Stimulated activated CD8-positive, alpha-beta memory T cell treated with anti-CD3 and anti-CD28 coated beads, Interleukin-7, amount 100 ng/mL, for 4 hours (primary cell): ENCODE results near the gene SH3PXD2A.

ENCODE experiments used
- DNase-seq, 2 donors: peaks; one replicate each; pipeline ENCODE4 v3.0.0-alpha.2; 2020; ENCODE audit warnings: low read depth in 2 of 2

Gene SH3PXD2A

DNA sequence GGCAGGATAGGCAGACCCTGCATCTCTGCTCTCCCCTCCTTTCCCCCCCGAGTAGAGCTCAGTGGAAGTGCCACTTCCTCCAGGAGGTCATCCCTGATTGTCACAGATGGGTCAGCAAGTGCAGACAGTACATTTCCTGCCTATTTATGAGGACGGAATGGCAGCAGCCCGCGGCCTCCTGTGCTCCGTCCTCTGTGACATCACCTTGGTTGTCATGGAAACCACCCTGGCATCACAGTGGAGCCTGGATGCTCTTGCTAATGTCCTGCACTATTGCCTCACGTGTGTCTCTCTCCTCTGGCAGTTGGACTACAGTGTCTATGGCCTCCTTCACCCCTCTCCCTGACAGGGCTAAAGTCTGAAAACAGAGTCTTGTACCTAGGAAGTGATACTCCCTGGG lies 148.6 kb downstream of the SH3PXD2A start:
- no peak for DNase-seq

DNA sequence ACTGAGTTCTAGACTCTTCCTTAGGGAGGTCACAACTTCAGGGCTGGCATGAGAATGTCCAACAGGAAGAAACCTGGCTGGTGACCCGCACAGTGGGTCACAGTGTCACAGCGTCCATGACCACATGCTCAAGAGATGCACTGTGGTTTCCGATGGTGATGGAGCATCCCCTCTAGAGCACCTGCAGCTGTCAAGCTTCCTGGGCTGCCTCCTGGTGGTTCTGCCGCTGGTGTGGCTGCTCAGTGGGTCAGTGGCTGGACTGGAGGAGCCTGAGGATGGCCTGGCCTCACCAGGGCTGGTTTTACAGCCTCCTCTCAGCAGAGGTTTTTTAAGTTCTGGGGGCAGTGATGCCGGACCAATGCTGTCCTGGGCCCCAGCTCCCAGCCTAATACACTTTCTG lies 149.3 kb downstream of the SH3PXD2A start:
- DNase-seq, result no peak

DNA sequence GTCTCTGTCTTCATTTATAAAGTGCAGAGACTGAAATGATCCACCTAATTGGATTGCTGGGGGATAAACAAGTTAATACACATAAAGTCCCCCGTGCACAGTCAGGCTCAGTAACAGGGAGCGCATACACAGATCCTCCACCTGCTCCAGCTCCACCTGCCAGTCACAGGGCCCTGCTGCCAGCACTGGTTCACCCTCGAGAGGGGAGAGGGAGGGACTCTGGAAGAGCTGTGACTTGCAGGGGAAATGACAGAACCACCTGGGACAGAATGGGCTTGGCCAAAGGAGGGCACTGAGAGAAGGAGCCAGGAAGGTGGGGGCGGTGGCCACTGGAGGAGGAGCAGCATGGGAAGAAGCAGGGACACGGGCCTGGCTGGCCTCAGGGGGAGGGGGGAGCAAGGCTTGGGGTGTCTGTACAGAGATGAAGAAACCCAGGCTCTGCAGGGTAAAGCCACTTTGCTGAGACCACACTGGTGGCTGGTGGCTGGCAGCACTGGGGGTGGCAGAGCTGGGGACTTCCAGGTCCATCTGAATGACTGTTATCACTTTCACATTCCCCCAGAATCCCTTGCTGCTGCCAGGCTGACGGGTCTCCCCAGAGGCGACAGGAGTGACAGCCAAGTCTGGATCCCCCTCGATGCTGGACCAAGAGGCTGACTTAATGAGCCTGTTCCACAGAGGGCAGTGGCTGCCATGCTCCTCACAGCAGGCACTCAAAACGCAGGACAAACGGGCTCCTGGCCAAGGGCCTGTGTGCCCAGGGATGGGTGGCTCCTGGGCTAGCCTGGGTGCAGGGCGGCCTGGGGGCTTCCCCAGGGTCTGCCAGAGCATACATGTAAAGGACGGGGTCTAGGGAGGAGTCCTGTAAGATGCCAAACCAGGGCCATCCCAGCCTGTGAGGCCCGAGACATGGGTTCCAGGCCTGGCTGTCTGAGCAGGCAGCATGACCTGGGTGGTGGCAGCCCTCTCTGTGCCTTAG lies 151.1 kb downstream of the SH3PXD2A start:
- DNase-seq, result no peak

DNA sequence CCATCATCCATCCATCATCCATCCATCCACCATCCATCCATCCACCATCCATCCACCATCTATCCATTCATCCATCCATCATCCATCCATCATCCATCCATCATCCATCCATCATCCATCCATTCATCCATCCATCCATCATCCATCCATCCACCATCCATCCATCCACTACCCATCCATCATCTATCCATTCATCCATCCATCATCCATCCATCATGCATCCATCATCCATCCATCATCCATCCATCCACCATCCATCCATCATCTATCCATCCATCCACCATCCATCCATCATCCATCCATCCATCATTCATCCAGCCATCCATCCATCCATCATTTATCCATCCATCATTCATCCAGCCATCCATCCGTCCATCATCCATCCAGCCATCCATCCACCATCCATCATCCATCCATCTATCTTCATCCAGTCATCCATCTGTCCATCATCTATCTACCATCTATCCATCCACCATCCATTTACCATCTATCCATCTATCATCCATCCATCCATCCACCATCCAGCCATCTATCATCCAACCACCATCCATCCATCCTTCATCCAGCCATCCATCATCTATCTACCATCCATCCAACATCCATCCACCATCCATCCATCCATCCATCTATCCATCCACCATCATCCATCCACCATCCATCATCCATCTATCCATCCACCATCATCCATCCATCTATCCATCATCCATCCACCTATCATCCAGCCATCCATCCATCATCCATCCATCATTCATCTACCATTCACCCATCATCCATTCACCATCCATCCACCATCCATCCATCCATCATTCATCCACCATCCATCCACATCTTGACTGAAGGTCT lies 153.8 kb downstream of the SH3PXD2A start:
- no peak for DNase-seq

DNA sequence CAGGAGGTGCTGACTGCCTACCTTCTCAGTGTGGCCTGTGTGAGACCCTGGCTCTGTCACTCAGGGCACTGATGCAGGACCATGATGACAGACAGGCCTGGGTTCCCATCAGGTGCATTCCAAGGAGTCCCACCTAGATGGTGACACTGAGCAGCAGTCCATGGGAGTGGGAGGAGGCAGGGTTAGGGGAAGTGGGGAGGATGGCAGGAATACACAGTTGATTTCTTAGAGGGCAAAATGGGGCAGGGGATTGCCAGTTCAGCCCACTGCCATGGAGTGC lies 155.0 kb downstream of the SH3PXD2A start:
- DNase-seq, result no peak

DNA sequence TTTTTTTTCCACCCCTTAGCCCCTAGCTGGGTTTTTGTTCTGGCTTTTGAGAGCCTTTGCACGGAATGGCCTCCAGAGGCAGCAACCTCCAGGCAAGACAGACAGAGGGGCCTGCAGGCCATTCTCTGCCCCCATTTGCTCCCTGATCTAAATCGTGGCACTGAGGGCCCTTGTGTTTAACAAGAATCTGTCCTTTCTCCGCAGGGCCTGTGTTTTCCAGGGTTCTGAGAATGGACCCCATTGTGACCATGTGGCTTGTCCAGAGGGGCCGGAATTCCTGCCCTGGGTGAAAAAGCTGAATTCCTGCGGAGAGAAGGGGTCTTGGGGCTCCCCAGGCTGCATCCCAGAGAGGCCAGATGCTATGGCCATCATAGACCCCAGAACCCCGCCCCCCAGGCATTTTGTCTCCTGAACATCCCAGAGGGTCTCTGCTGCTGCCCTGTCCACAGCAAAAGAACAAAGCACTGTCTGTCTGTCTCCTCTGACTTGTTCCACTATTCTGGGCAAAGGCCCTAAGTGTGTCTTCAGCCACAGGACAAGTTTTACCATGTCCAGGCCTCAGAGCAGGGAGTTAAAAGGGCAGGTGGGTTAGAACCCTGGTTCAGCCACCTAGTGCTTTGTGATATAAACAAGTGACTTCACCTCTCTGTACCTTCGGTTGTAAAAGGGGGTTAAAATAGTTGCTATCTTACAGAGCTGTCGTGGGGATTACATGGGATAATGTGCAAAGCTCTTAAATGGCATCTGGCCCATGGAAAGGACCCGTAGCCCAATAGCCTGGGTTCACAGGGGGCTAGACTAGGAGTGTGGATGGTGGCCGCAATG lies 155.6 kb downstream of the SH3PXD2A start:
- no peak for DNase-seq

DNA sequence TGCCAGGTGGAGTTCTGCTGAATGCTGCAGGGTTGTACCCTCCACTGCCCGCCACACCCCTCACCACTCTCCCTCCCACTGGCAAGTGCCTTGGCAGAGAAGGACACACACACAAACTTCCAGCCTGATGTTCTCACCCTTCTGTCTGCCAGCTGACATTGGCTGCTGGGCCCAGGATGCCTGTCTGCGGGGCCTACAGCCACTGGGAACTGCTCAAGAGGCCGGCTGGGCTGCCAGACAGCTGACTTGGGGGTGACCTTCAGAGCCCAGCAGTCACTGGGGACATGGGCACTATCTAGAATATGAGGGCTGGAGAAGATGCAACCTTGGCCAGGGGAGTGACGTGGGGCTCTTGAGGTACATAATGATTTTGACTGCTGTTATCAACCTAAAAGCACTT lies 157.1 kb downstream of the SH3PXD2A start:
- no peak for DNase-seq

DNA sequence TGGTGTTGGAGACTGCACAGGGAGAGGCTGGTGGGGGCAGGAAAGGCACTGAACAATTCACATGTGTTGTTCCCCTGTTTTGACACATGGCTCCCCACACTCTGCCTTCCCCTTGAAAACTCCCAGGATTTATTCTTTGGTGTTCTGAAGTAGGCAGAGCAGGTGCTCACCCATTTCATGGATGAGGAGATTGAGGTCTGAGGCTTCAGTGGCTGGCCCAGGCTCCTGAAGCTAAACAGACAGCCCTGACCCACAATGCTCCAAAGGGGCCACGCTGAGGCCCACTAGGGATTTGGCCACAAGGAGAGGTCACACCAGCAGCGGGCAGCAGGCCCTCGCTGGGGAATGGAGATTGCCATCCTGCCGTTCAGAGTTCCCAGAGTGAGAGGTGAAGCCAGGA lies 157.6 kb downstream of the SH3PXD2A start:
- no peak for DNase-seq

DNA sequence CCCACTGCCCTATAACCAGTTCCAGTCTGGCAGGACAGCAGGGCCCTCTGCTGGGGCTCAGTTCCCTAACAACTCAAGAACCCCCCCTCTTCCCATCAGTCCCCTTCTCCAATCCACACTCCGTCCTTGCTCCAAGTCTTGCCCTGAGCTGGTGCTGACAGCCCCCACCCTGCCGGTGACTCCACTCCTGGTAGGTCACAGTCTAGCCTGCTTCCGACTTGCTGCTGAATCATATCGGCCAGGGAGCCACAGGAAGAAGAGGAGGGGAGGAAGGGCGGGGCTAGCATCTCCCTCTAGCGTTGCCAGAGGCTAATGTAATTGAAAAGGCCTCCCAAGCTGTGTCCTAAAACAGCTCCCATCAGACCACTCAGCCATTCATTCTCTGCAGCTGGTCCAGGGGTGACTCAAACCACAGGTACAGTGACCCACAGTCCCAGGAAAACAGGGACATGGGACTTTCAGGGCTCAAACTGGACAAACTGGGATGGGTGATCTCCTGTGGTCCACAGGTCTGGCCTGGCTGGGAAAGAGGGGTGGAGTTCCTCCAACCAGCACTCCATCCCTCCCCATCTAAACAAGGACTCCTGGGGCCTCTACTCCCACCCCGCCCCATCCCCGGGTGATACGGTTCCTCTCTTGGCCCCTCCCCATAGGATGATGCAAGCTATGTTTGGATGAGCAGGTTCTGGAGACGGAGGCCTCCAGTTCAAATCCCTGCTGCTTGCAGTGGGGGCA lies 158.8 kb downstream of the SH3PXD2A start:
- peak; percentile 51 to 65 for DNase-seq

DNA sequence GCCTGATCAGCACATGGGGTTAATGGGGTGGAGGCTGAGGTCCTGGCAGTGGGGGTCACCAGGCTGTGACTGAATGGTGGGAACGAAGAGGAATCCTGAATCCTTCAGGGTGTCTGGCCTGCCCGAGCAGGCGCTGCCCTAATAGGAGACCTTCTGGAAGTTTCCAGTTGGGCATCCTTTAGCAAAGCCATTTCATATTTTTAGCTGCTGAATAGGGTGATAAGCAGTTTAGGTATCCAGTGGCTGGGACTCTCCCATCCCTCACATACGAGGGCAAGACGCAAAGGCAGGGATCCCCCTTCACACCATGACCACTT lies 159.3 kb downstream of the SH3PXD2A start:
- DNase-seq, result no peak

DNA sequence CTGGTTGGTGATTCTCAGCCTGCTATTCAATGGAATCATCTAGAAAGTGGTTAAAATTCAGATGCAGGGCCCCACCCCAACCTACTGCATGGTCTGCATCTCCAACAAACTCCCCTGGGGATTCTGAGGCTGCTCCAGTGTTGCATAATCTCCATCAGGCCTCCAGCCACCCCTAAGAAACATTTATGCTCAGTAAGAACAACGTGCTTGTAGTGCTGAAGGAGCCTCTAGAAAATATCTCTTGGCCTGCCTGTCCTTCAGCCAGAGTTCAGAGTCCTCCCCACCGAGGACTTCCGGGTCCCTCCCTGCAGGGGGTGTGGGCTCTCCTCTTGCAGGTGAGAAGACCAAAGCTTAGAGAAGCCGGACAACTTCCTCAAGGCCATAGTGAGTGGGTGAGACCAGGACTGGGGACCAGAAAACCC lies 159.8 kb downstream of the SH3PXD2A start:
- DNase-seq, result no peak

DNA sequence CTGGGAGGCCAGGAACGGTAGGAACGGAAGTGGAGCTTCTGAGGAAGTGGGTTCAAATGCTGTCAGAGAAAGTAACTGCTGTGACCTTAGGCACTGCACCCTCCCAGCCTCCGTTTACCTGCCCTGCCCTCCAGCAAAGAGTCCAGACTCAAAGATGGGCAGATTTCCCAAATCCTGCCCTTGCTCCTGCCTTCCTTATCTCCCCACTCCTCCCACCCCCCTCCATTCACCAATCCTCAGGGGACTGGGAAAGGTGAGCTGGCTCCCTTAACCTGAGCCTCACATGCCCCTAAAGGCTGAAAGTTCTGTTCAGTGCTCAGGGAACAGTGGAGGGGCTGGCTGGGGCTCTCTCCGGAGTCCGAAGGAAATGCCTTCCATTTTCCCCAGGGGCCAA lies 161.6 kb downstream of the SH3PXD2A start:
- DNase-seq, result no peak

DNA sequence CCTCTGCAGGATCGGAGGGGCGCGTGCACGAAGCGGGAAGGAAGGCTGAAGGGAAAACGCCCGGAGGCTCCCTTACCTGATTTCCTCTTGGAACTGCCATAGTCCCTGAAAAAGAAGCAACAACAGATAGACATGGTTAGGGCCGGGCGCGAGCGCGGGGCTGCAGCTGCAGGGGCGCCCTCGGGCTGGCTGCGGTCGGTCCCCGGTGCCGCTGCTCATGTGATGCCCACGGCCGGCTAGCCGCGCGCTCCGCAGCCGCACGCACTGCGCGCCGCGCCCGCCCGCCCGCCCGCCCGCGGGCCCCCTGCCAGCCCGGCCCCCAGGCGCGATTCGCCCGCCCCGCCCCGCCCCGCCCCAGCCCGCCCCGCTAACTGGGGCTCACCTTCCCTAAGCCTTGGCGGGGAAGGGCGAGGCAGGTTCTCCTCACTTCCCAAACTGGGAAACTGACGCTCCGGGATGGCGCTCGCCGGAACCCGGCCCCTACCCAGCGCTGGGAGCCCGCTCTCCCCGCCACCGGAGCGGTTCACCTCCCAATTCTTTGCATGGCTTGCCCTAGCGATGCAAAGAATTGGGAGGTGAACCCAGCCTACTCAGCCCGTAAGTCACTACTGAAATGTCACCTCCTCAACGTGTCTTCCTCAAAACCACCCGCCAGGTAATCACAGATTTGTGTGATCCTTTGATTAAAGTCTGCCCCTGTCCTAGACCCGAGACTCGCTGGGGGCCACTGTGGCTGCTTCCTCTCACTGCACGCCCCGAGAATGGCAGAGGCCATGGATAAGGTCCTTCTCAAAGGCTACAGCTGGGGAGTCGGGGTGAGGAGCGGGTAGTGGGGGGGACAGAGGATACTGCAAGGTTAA lies 162.2 kb downstream of the SH3PXD2A start:
- no peak for DNase-seq

DNA sequence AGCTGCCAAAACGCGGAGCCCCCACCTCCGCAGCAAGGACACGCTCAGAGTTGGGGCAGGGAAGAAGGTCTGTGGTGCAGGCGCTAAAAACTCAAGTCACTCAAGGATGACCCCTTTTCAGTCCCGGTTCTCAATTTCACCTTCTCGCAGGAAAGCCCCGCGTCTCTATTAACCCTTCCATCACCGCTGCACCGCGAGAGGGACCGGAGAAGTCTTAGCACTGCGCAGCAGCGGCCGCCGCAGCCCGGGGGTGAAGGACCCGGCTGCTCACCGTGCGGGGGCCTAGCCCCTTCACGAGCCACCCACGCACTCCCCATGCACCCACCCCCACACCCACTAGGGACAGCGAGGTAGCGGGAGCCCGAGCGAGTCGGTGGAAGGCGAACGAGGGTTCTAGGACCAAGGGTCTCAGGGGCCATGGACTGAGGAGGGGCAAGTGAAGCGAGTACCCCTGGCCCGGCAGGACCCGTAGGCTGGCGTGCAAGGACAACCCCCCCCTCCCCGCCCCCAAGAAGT lies 162.9 kb downstream of the SH3PXD2A start:
- DNase-seq, result no peak

DNA sequence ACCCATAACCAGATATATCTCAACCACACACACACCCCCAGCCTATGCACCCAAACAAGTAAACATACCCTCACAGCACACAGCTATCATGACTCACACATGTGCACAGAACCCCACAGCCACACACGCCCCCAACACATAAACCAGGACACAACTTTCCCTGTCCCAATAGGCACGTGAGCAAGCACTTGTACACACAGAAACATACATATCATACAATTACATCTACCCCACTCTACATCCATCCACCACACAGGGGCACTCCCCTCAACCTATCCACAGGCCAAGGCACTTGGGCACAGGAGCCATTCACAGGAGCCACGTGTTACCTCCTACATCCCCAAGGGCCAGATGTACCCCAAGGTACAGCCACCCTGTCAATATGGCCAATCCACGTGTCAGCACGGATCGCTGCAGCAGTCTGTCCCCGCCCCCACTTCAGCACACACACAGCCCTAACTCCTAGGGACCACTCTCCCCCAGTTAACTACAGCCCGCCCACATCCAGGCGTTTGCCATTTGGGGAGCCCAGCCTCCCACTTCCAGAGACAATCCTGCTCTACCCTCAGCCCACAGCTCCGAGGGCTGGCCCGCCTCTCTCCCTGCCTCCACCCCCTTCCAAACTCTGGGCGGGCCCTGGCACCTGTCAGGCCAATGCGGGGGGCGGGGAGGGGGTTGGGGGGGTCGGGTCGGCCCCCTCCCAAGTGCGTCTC lies 163.5 kb downstream of the SH3PXD2A start:
- DNase-seq, result no peak

DNA sequence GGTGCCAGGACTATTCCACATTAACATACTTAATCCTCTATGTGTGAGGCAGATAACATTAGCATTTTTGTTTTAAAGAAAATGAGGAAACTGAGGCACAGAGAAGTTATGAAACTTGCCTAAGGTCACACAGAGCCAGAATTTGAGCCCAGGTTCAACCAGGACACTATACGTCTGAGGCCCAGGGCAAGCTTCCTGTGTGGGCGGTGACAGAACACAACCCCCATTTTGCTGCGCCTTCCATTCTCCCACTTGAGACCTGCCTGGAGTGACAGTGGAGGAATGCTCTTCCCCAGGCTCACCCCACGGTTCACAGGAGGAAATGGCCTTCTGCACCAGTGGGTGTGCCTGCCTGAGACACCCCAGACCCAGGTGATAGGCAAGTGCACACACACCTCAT lies 164.1 kb downstream of the SH3PXD2A start:
- no peak for DNase-seq

DNA sequence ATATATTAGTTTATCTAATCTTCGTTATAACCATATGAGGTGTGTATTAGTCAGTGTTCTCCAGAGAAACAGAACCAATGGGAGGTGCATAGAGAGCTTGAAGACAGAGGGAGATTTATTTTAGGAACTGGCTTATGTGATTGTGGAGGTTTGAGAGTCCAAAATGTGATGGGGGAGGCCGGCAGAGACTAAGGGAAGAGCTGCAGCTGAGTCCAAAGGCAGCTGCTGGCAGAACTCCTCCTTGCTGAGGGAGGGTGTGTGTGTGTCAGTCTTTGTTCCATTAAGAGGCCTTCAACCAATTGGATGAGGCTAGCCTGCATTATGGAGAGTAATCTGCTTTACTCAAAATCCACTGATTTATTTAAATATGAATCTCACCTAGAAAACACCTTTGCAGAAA lies 165.1 kb downstream of the SH3PXD2A start:
- no peak for DNase-seq

DNA sequence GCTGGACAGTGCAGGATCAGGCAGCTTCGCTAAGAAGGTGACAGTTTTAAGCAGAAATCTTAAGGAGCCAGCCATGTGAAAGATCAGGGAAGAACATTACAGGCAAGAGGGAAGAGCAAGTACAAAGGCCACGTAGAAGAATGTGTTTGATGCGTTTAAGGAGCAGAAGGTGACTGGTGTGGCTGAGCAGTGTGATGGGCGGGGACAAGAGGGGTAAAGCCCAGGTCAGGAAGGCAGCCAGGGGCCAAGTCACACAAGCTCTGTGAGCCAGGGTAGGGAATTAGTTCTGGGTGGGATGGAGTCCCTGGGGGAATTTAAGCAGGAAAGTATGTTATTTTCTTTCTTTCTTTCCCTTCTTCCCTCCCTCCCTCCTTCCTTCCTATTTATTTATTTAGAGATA lies 166.9 kb downstream of the SH3PXD2A start:
- no peak for DNase-seq

DNA sequence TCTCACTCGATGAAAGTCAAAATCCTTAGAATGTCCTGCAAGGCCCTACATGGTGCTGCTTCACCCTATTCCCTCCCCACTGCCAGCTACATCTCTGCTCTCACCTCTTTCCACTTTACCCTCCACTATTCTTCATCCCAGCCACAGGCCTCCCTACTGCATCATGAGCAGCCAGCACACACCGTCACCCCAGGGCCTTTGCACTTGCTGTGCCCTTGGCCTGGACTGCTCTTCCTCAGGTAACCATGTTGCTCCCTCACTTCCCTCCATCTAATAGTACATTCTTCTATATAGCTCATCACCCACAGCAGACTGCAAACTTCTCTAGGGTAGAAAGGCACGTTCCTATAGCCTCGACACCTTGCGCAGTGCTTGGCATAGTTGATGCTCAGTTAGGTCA lies 167.7 kb downstream of the SH3PXD2A start:
- no peak for DNase-seq

DNA sequence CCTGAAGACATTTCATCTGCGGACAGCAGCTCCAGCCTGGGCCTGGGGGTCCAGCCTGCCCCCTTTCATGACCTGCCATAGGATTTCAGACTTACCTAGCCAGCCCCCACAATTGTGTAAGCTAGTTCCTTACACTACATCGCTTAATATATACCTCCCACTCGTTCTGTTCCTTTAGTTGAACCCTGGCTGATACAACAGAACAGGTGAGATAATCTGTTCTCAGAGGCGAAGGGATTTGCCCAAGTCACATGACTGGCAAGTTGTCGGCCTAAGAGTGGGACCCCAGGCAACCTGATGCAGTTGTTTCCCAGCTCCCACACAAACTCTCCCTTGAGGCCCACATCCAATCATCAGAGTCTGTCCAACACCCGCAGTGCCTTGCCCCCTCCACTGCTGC lies 168.2 kb downstream of the SH3PXD2A start:
- DNase-seq, result no peak
